IMR-90 (cell line): ENCODE results near the gene SPAM1. TPM values are rescaled to one million over a fixed set of nuclear protein-coding genes. Genes with fewer than 3 reads are reported as not detected.

Experiments used
- ATAC-seq: fragments of 200-7000 bp; cut with Tn5 transposase; 2 replicates; pipeline ENCODE4 v1.9.1; 2020; ENCODE audit warnings: low read depth, mild to moderate bottlenecking, moderate library complexity
- BruUV-seq: library from RNA; stranded (reverse); fragments of 400-500 nt; replicated peaks from 2 replicates; lab custom pipeline; 2021; lab: Mats Ljungman, UMichigan
- CTCF ChIA-PET: fragments of 300-600 bp; formaldehyde crosslinking; extraction: SDS; loops from one replicate; lab custom pipeline; 2021; ENCODE audit warnings: antibody characterized with exemption; lab: Yijun Ruan, JAX
- POLR2A ChIA-PET: fragments of 300-600 bp; sonication (Branson Sonifier 250); formaldehyde crosslinking; loops from one replicate; lab custom pipeline; 2022; ENCODE audit warnings: antibody characterized with exemption; ENCODE audit not compliant: unreplicated experiment; lab: Charles Lee
- DNase-seq: peaks from one replicate; pipeline ENCODE4 v3.0.0; 2013
- H2AFZ ChIP-seq: replicated peaks from 2 replicates; pipeline ENCODE3; 2013; ENCODE audit warnings: low read length, mild to moderate bottlenecking; ENCODE audit not compliant: poor library complexity
- H2AK5ac ChIP-seq: 2 replicates; pipeline ENCODE4 v1.6.1; 2013; ENCODE audit warnings: low read depth, low read length, inconsistent platforms
- H2AK9ac ChIP-seq: replicated peaks from 2 replicates; pipeline ENCODE3; 2013; ENCODE audit warnings: mild to moderate bottlenecking, low read depth, low read length, moderate library complexity; ENCODE audit not compliant: poor library complexity
- H2BK120ac ChIP-seq: 2 replicates; pipeline ENCODE4 v1.6.1; 2013; ENCODE audit warnings: low read depth, low read length, inconsistent platforms
- H2BK15ac ChIP-seq: 3 replicates; pipeline ENCODE4 v1.6.1; 2013; ENCODE audit warnings: low read depth, low read length, inconsistent platforms
- H2BK20ac ChIP-seq: 2 replicates; pipeline ENCODE4 v1.6.1; 2013; ENCODE audit warnings: low read depth, mild to moderate bottlenecking, inconsistent platforms, low read length, moderate library complexity
- H2BK5ac ChIP-seq: 2 replicates; pipeline ENCODE4 v1.6.1; 2013; ENCODE audit warnings: mild to moderate bottlenecking, low read depth, low read length, inconsistent platforms; ENCODE audit not compliant: poor library complexity, severe bottlenecking
- H3K14ac ChIP-seq: replicated peaks from 2 replicates; pipeline ENCODE4 v1.6.1; 2013; ENCODE audit warnings: low read depth, low read length, inconsistent platforms
- H3K18ac ChIP-seq: 2 replicates; pipeline ENCODE4 v1.6.1; 2013; ENCODE audit warnings: low read depth, low read length, control low read depth
- H3K23ac ChIP-seq: 2 replicates; pipeline ENCODE4 v1.6.1; 2013; ENCODE audit warnings: low read depth, low read length, inconsistent platforms
- H3K27ac ChIP-seq: 2 replicates; pipeline ENCODE4 v1.5.1; 2013; ENCODE audit warnings: mild to moderate bottlenecking, control low read depth, low read length; ENCODE audit not compliant: insufficient read depth
- H3K27me3 ChIP-seq: 2 replicates; pipeline ENCODE4 v1.6.1; 2013; ENCODE audit warnings: low read length; ENCODE audit not compliant: control insufficient read depth, insufficient read depth
- H3K36me3 ChIP-seq: 2 replicates; pipeline ENCODE4 v1.6.1; 2013; ENCODE audit warnings: low read length, mixed read lengths; ENCODE audit not compliant: control insufficient read depth, insufficient read depth
- H3K4ac ChIP-seq: 2 replicates; pipeline ENCODE4 v1.6.1; 2013; ENCODE audit warnings: low read depth, low read length, inconsistent platforms
- H3K4me1 ChIP-seq: 2 replicates; pipeline ENCODE4 v1.6.1; 2013; ENCODE audit warnings: low read length, mixed read lengths; ENCODE audit not compliant: control insufficient read depth, insufficient read depth
- H3K4me2 ChIP-seq: 2 replicates; pipeline ENCODE4 v1.6.1; 2013; ENCODE audit warnings: low read depth, mild to moderate bottlenecking, control low read depth, low read length, moderate library complexity
- H3K4me3 ChIP-seq: 2 replicates; pipeline ENCODE4 v1.5.1; 2013; ENCODE audit warnings: low read depth, mild to moderate bottlenecking, control low read depth, low read length, moderate library complexity; ENCODE audit not compliant: insufficient read depth
- H3K56ac ChIP-seq: 2 replicates; pipeline ENCODE4 v1.6.1; 2013; ENCODE audit warnings: low read length, inconsistent platforms; ENCODE audit not compliant: insufficient read depth; ENCODE audit errors: extremely low read depth
- H3K79me1 ChIP-seq, 2 experiments: 2 replicates each; pipeline ENCODE4 v1.6.1; 2013; ENCODE audit warnings: low read length in 2 of 2, inconsistent platforms in 1 of 2, low read depth in 1 of 2
- H3K9ac ChIP-seq: 2 replicates; pipeline ENCODE4 v1.6.1; 2013; ENCODE audit warnings: low read depth, low read length, control low read depth
- H3K9me1 ChIP-seq: 2 replicates; pipeline ENCODE4 v1.6.1; 2013; ENCODE audit warnings: low read length, inconsistent platforms; ENCODE audit not compliant: insufficient read depth
- H3K9me3 ChIP-seq: 2 replicates; pipeline ENCODE4 v1.6.1; 2013; ENCODE audit warnings: low read length; ENCODE audit not compliant: control insufficient read depth, insufficient read depth
- H4K20me1 ChIP-seq: 2 replicates; pipeline ENCODE4 v1.6.1; 2013; ENCODE audit warnings: low read length, inconsistent platforms; ENCODE audit not compliant: insufficient read depth
- H4K5ac ChIP-seq: 2 replicates; pipeline ENCODE4 v1.6.1; 2013; ENCODE audit warnings: mild to moderate bottlenecking, low read depth, low read length, control low read depth
- H4K8ac ChIP-seq, 2 experiments: 2 replicates each; pipeline ENCODE4 v1.6.1; 2013; ENCODE audit warnings: low read depth in 2 of 2, low read length in 2 of 2, control low read depth in 1 of 2, inconsistent platforms in 1 of 2
- H4K91ac ChIP-seq: 2 replicates; pipeline ENCODE4 v1.6.1; 2013; ENCODE audit warnings: low read depth, low read length, inconsistent platforms; ENCODE audit not compliant: insufficient read depth
- BHLHE40 ChIP-seq: fragments of 150-350 bp; IDR thresholded peaks from 2 replicates; pipeline ENCODE4 v1.6.1; 2016; ENCODE audit warnings: mild to moderate bottlenecking, low read depth, low read length
- CEBPB ChIP-seq: IDR thresholded peaks from 2 replicates; pipeline ENCODE4 v1.6.1; 2012; ENCODE audit warnings: low read depth, low read length, improper control_type of control experiment
- CHD1 ChIP-seq: IDR thresholded peaks from 2 replicates; pipeline ENCODE4 v1.6.1; 2012; ENCODE audit warnings: low read depth, low read length, improper control_type of control experiment
- CTCF ChIP-seq: conservative IDR thresholded peaks from 2 replicates; pipeline ENCODE4 v1.5.1; 2012; ENCODE audit warnings: mild to moderate bottlenecking, low read depth, low read length, improper control_type of control experiment
- ELK1 ChIP-seq: fragments of 150-350 bp; IDR thresholded peaks from 2 replicates; pipeline ENCODE4 v1.6.1; 2016; ENCODE audit warnings: low read depth, mild to moderate bottlenecking, low read length, moderate library complexity, borderline replicate concordance
- MXI1 ChIP-seq: IDR thresholded peaks from 2 replicates; pipeline ENCODE4 v1.6.1; 2012; ENCODE audit warnings: low read depth, mild to moderate bottlenecking, low read length, moderate library complexity, borderline replicate concordance
- NFE2L2 ChIP-seq: fragments of 150-350 bp; IDR thresholded peaks from 2 replicates; pipeline ENCODE4 v1.6.1; 2016; ENCODE audit warnings: low read depth, mild to moderate bottlenecking, low read length
- RCOR1 ChIP-seq: IDR thresholded peaks from 2 replicates; pipeline ENCODE4 v1.6.1; 2012; ENCODE audit warnings: mild to moderate bottlenecking, low read length, improper control_type of control experiment; ENCODE audit not compliant: insufficient replicate concordance
- WGBS, 2 experiments: methylation state at CpG; one replicate each; pipeline versions ENCODE4 v1.1.5 to v1.1.7; 2013; ENCODE audit warnings: missing lambda C conversion rate in 2 of 2; ENCODE audit not compliant: insufficient read length in 1 of 2; ENCODE audit errors: extremely low coverage in 2 of 2; 5-methylcytosine and 5-hydroxymethylcytosine counted together
- dilution Hi-C: fragments of 300-500 bp; cut with HindIII; formaldehyde crosslinking; loops from one replicate; pipeline ENCODE4 v1.14.3; 2018; ENCODE audit warnings: low sequenced_read_pairs; ENCODE audit not compliant: unreplicated experiment
- in situ Hi-C: fragments of 300-500 bp; cut with MboI; formaldehyde crosslinking; loops from 3 replicates; pipeline ENCODE4 v1.14.3; 2019; ENCODE audit warnings: low sequenced_read_pairs, inconsistent platforms, mixed read lengths
- intact Hi-C: fragments of 100-400 bp; cut with micrococcal nuclease; formaldehyde crosslinking; loops from 2 replicates; pipeline ENCODE4 v1.10.0; 2022
- polyA plus RNA-seq, 3 experiments: library from polyadenylated mRNA; depleted of rRNA; stranded (reverse); fragments of >200 nt; gene quantifications; 2 replicates each; pipeline ENCODE4 v1.2.3, GENCODE V29; 2012; ENCODE audit warnings: low replicate concordance in 1 of 3
- total RNA-seq: library from RNA; depleted of rRNA; stranded (reverse); fragments of >200 nt; gene quantifications from 2 replicates; pipeline ENCODE4 v1.2.3, GENCODE V29; 2012

Gene SPAM1
- total and polyA plus RNA-seq, 2 of the 4 experiments (the other 2 are of a cell fraction) = not detected

DNA sequence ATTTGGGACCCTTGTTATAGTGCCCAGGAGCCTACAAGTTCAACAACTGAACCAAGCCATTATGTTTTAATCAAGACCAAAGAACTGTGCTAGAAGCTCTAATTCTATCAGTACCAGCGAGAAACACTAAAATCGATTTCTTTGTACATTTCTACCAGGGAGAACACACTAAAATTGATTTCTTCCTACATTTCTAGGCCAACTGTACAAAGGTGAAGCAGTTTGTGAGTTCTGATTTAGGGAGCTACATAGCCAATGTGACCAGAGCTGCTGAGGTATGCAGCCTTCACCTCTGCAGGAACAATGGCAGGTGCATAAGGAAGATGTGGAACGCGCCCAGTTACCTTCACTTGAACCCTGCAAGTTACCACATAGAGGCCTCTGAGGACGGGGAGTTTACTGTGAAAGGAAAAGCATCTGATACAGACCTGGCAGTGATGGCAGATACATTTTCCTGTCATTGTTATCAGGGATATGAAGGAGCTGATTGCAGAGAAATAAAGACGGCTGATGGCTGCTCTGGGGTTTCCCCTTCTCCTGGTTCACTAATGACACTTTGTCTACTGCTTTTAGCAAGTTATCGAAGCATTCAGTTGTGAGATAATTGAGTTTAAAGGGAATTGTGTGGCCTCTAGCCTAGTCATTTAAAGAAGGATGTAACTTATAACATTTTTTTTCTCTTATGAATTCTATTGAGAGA, 48.3 kb upstream of the SPAM1 start:
- in situ Hi-C loops (no loop called here), dilution Hi-C loops (no loop called here), intact Hi-C loops (loop anchor here (10.0 kb wide), 1 partner anchor 978 kb away; no protein-coding TSS in a partner anchor)
- no peaks in the 10 kb centered on the region for H3K9me3 ChIP-seq
- no peak overlapping the region for H2BK5ac ChIP-seq
- H4K91ac ChIP-seq = no peak overlapping the region
- no CpG with 5 or more reads among the region's 7 CpGs for WGBS, 2 experiments
- H3K9ac ChIP-seq = no peak overlapping the region
- no peak overlapping the region for H4K8ac ChIP-seq
- H3K14ac ChIP-seq = no peak overlapping the region
- H2BK15ac ChIP-seq = no peak overlapping the region
- ChIA-PET CTCF (interaction anchor here (0.6 kb wide), 1 partner anchor 241 kb away, joined by 3 read pairs; no protein-coding TSS in a partner anchor), POLR2A (no interaction called here)
- H3K27me3 ChIP-seq = no peaks in the 10 kb centered on the region
- H3K23ac ChIP-seq = no peak overlapping the region
- no peaks in the 10 kb centered on the region for H3K79me1 ChIP-seq
- no TSS peak for BruUV-seq
- no peak for TF ChIP-seq CTCF
- no peak for TF ChIP-seq CEBPB
- TF ChIP-seq BHLHE40 = no peak
- TF ChIP-seq ELK1 = no peak
- no peak for TF ChIP-seq CHD1
- TF ChIP-seq RCOR1 = no peak
- no peak for TF ChIP-seq MXI1
- no peak for TF ChIP-seq NFE2L2
- no peak overlapping the region for H3K4me3 ChIP-seq
- no peak overlapping the region for H3K4ac ChIP-seq
- no peak for DNase-seq
- H2BK120ac ChIP-seq = no peak overlapping the region
- no peak overlapping the region for H2BK20ac ChIP-seq
- H2AFZ ChIP-seq = no peak overlapping the region
- H4K5ac ChIP-seq = no peak overlapping the region
- H4K20me1 ChIP-seq = no peaks in the 10 kb centered on the region
- H3K36me3 ChIP-seq = no peaks in the 10 kb centered on the region
- H2AK5ac ChIP-seq = no peak overlapping the region
- no peak for ATAC-seq
- H3K4me2 ChIP-seq = no peak overlapping the region
- H3K9me1 ChIP-seq = no peaks in the 10 kb centered on the region
- H3K18ac ChIP-seq = no peak overlapping the region
- H3K56ac ChIP-seq = no peak overlapping the region
- no peak overlapping the region for H2AK9ac ChIP-seq
- no peak overlapping the region for H3K27ac ChIP-seq
- H3K4me1 ChIP-seq = no peaks in the 10 kb centered on the region
